Activated T-cell treated with anti-CD3 and anti-CD28 coated beads, Interleukin-2, amount 50 U/mL, for 72 hours (primary cell): Measurements from ENCODE around the gene MSANTD1. TPM values are rescaled to one million over a fixed set of nuclear protein-coding genes. Genes with fewer than 3 reads are reported as not detected.
A peak's percentile ranks its signal among the peaks of the same experiment; 100 is the strongest.

ENCODE experiments used
- ATAC-seq, 2 donors: fragments of 150-1000 bp; cut with Tn5 transposase; replicated peaks in 1 of 2; 2 replicates each; pipeline ENCODE4 v1.10.0; 2021; ENCODE audit warnings: moderate library complexity in 2 of 2, mild to moderate bottlenecking in 1 of 2
- DNase-seq, 2 donors: peaks; one replicate each; pipeline ENCODE4 v3.0.0; 2021 to 2022; ENCODE audit warnings: mixed read lengths in 1 of 2
- H3K27ac Mint-ChIP-seq: one replicate; pipeline ENCODE4 v1.8.0; 2022; ENCODE audit warnings: mild to moderate bottlenecking, moderate library complexity, mixed read lengths
- H3K27me3 Mint-ChIP-seq: one replicate; pipeline ENCODE4 v1.8.0; 2022; ENCODE audit warnings: low read depth, mixed read lengths
- H3K36me3 Mint-ChIP-seq, 2 donors: one replicate each; pipeline ENCODE4 v1.8.0; 2022; ENCODE audit warnings: mixed read lengths in 2 of 2, mild to moderate bottlenecking in 1 of 2; ENCODE audit not compliant: insufficient read depth in 2 of 2
- H3K4me1 Mint-ChIP-seq: one replicate; pipeline ENCODE4 v1.8.0; 2022; ENCODE audit warnings: low read depth, mixed read lengths
- H3K4me3 Mint-ChIP-seq, 2 donors: one replicate each; pipeline ENCODE4 v1.8.0; 2022; ENCODE audit warnings: mild to moderate bottlenecking in 2 of 2, mixed read lengths in 2 of 2, moderate library complexity in 2 of 2
- H3K9me3 Mint-ChIP-seq, 2 donors: one replicate each; pipeline ENCODE4 v1.8.0; 2022; ENCODE audit warnings: mixed read lengths in 2 of 2
- total RNA-seq, 2 donors: library from RNA; stranded (reverse); gene quantifications; one replicate each; pipeline ENCODE4 v1.2.3, GENCODE V29; 2022

MSANTD1 gene
- total RNA-seq, 2 donors from 2014 or later, result 2.4 to 2.5 TPM

DNA sequence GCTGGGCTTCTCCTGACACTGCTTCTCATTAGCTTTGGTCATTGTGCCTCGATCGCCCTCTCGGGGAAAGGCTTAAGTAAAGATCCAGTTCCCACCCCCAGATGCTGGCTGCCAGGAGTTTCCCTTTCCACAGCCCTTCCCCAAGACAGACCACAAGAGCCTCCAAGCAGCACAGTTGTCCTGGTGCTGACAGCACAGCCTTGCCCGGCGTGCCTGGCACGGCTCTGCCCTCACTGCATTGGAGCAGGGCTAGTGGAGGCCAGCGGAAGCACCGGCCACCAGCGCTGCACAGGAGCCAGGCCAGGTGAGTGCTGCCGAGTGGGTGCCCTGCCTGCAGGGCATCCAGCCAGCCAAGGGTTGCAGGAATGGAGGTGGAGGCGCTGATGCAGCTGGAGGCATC, 9.7 kb upstream of the MSANTD1 start:
- Mint-ChIP-seq H3K27me3 (no peaks in the 10 kb centered on the region), H3K4me1 (peaks cover 6% of the 10 kb centered on the region), H3K4me3 (no peak overlapping the region), H3K9me3 (no peaks in the 10 kb centered on the region), H3K27ac (no peak overlapping the region), H3K36me3 (peaks cover 0 to under 1% of the 10 kb centered on the region in 2 donors)
- ATAC-seq, result no peak
- DNase-seq, result no peak

- Mint-ChIP-seq H3K27ac (no peak overlapping the region), H3K9me3 (no peaks in the 10 kb centered on the region), H3K27me3 (no peaks in the 10 kb centered on the region), H3K4me1 (peaks cover 6% of the 10 kb centered on the region), H3K4me3 (no peak overlapping the region), H3K36me3 (no peaks in the 10 kb centered on the region)
- ATAC-seq (no peak), DNase-seq (no peak)
Measured at GRCh38 chr4:3239998-3240920, 8.7 kb upstream of the MSANTD1 start.

DNA sequence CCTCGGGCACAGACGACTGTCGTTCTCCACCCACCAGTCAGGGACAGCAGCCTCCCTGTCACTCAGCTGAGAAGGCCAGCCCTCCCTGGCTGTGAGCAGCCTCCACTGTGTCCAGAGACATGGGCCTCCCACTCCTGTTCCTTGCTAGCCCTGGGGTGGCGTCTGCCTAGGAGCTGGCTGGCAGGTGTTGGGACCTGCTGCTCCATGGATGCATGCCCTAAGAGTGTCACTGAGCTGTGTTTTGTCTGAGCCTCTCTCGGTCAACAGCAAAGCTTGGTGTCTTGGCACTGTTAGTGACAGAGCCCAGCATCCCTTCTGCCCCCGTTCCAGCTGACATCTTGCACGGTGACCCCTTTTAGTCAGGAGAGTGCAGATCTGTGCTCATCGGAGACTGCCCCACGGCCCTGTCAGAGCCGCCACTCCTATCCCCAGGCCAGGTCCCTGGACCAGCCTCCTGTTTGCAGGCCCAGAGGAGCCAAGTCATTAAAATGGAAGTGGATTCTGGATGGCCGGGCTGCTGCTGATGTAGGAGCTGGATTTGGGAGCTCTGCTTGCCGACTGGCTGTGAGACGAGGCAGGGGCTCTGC, 7.9 kb upstream of the MSANTD1 start:
- no peak overlapping the region for H3K27ac Mint-ChIP-seq
- no peaks in the 10 kb centered on the region for H3K36me3 Mint-ChIP-seq
- peaks cover 6% of the 10 kb centered on the region for H3K4me1 Mint-ChIP-seq
- H3K9me3 Mint-ChIP-seq, result no peaks in the 10 kb centered on the region
- H3K4me3 Mint-ChIP-seq, result no peak overlapping the region
- no peak for ATAC-seq
- H3K27me3 Mint-ChIP-seq, result no peaks in the 10 kb centered on the region
- DNase-seq, result no peak

DNA sequence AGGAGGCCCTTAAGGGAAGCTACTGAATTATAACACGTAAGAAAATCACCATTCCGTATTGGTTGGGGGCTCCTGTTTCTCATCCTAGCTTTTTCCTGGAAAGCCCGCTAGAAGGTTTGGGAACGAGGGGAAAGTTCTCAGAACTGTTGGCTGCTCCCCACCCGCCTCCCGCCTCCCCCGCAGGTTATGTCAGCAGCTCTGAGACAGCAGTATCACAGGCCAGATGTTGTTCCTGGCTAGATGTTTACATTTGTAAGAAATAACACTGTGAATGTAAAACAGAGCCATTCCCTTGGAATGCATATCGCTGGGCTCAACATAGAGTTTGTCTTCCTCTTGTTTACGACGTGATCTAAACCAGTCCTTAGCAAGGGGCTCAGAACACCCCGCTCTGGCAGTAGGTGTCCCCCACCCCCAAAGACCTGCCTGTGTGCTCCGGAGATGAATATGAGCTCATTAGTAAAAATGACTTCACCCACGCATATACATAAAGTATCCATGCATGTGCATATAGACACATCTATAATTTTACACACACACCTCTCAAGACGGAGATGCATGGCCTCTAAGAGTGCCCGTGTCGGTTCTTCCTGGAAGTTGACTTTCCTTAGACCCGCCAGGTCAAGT, 6.9 kb upstream of the MSANTD1 start:
- H3K36me3 Mint-ChIP-seq, result no peaks in the 10 kb centered on the region
- no peak for ATAC-seq
- H3K4me1 Mint-ChIP-seq, result peaks cover 6% of the 10 kb centered on the region
- H3K4me3 Mint-ChIP-seq, result no peak overlapping the region
- no peaks in the 10 kb centered on the region for H3K9me3 Mint-ChIP-seq
- H3K27ac Mint-ChIP-seq, result no peak overlapping the region
- DNase-seq, result no peak
- H3K27me3 Mint-ChIP-seq, result no peaks in the 10 kb centered on the region

DNA sequence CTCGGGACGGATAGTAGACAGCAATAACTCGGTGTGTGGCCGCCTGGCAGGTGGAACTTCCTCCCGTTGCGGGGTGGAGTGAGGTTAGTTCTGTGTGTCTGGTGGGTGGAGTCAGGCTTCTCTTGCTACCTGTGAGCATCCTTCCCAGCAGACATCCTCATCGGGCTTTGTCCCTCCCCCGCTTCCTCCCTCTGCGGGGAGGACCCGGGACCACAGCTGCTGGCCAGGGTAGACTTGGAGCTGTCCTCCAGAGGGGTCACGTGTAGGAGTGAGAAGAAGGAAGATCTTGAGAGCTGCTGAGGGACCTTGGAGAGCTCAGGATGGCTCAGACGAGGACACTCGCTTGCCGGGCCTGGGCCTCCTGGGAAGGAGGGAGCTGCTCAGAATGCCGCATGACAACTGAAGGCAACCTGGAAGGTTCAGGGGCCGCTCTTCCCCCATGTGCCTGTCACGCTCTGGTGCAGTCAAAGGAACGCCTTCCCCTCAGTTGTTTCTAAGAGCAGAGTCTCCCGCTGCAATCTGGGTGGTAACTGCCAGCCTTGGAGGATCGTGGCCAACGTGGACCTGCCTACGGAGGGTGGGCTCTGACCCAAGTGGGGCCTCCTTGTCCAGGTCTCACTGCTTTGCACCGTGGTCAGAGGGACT, 5.7 kb upstream of the MSANTD1 start:
- no peaks in the 10 kb centered on the region for H3K36me3 Mint-ChIP-seq
- no peaks in the 10 kb centered on the region for H3K27me3 Mint-ChIP-seq
- peaks cover 6% of the 10 kb centered on the region for H3K4me1 Mint-ChIP-seq
- H3K27ac Mint-ChIP-seq, result peak overlapping the region; percentile 69
- DNase-seq (no peak), ATAC-seq (peak in 1 of 2 donors; percentile 23)
- no peaks in the 10 kb centered on the region for H3K9me3 Mint-ChIP-seq
- no peak overlapping the region for H3K4me3 Mint-ChIP-seq

DNA sequence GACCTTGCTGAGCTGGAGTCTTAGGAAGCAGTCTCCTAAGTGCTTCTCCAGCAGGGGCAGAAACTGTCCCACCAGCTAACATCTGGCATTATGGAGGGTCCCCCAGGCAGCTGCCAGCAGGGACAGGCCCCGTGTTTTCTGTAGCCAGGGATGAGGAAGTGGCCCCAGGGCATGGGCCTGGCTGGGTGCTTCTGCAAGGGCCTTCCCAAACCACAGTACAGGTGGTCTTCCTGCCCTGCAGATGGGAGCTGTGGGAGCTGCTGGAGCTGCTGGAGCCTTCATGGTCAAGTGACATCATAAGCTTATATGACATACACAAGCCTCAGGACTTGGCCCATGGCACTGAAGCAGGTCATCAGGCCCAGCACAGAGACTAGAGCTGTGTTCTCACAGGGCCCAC, 5.0 kb upstream of the MSANTD1 start:
- peak overlapping the region; percentile 69 for H3K27ac Mint-ChIP-seq
- H3K36me3 Mint-ChIP-seq, result no peaks in the 10 kb centered on the region
- peaks cover 6% of the 10 kb centered on the region for H3K4me1 Mint-ChIP-seq
- no peaks in the 10 kb centered on the region for H3K9me3 Mint-ChIP-seq
- no peaks in the 10 kb centered on the region for H3K27me3 Mint-ChIP-seq
- ATAC-seq (no peak), DNase-seq (no peak)
- no peak overlapping the region for H3K4me3 Mint-ChIP-seq

DNA sequence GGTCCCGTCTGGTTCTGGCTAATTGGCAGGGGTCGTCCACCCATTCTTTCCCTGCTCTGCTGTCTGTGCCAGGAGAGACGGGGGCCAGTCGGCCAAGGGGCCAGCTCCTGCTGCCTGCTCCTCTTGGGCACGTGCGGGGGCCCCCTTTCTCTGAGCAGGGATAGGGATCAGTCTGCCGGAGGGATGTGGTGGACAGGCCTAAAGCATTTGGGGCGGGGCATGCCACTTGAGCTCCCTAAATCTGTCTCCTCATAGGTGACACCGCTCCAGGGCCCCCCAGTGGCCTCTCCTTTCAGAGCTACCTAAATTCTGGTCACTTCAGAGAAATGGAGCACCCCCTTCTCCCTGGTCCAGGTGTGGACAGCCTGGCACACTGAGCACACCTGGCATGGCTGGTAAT, 4.2 kb upstream of the MSANTD1 start:
- ATAC-seq (no peak), DNase-seq (no peak)
- Mint-ChIP-seq H3K9me3 (no peaks in the 10 kb centered on the region), H3K36me3 (no peaks in the 10 kb centered on the region), H3K27ac (no peak overlapping the region), H3K4me3 (no peak overlapping the region), H3K4me1 (peaks cover 6% of the 10 kb centered on the region), H3K27me3 (no peaks in the 10 kb centered on the region)

GRCh38 chr4:3245676-3246075, 3.3 kb upstream of the MSANTD1 start:
- Mint-ChIP-seq H3K36me3 (no peaks in the 10 kb centered on the region), H3K9me3 (no peaks in the 10 kb centered on the region), H3K4me3 (no peak overlapping the region), H3K4me1 (peaks cover 6% of the 10 kb centered on the region), H3K27ac (no peak overlapping the region), H3K27me3 (no peaks in the 10 kb centered on the region)
- ATAC-seq, result no peak
- DNase-seq, result no peak

- Mint-ChIP-seq H3K27ac (no peak overlapping the region), H3K9me3 (no peaks in the 10 kb centered on the region), H3K4me3 (no peak overlapping the region), H3K36me3 (no peaks in the 10 kb centered on the region), H3K4me1 (peaks cover 13% of the 10 kb centered on the region), H3K27me3 (no peaks in the 10 kb centered on the region)
- ATAC-seq (no peak), DNase-seq (no peak)
Measured at GRCh38 chr4:3246458-3247398, 2.2 kb upstream of the MSANTD1 start.

GRCh38 chr4:3247399-3248177, 1.4 kb upstream of the MSANTD1 start:
- H3K27ac Mint-ChIP-seq, result no peak overlapping the region
- peaks cover 14% of the 10 kb centered on the region for H3K4me1 Mint-ChIP-seq
- no peaks in the 10 kb centered on the region for H3K27me3 Mint-ChIP-seq
- no peaks in the 10 kb centered on the region for H3K36me3 Mint-ChIP-seq
- H3K4me3 Mint-ChIP-seq, result no peak overlapping the region
- no peak for ATAC-seq
- DNase-seq, result no peak
- H3K9me3 Mint-ChIP-seq, result no peaks in the 10 kb centered on the region

- no peaks in the 10 kb centered on the region for H3K36me3 Mint-ChIP-seq
- H3K27me3 Mint-ChIP-seq, result no peaks in the 10 kb centered on the region
- H3K4me1 Mint-ChIP-seq, result peaks cover 9% of the 10 kb centered on the region
- H3K27ac Mint-ChIP-seq, result no peak overlapping the region
- DNase-seq (no peak), ATAC-seq (no peak)
- H3K9me3 Mint-ChIP-seq, result no peaks in the 10 kb centered on the region
- H3K4me3 Mint-ChIP-seq, result no peak overlapping the region
Measured at GRCh38 chr4:3248178-3248480, 830 bp upstream of the MSANTD1 start.
